HEK293 (cell line): ENCODE results near the gene ATXN7.

Experiments
- CTCF ChIP-seq: fragments of 450-650 bp; formaldehyde crosslinking; IDR thresholded peaks from 2 replicates; pipeline ENCODE4 v1.5.1; 2016; ENCODE audit warnings: missing biosample characterization, missing genetic modification characterization
- ELK4 ChIP-seq: IDR thresholded peaks from 2 replicates; pipeline ENCODE4 v1.6.1; 2011; ENCODE audit warnings: mild to moderate bottlenecking, low read depth, low read length, borderline replicate concordance
- GLI4 ChIP-seq: fragments of 450-650 bp; formaldehyde crosslinking; IDR thresholded peaks from 2 replicates; pipeline ENCODE4 v1.5.1; 2016; ENCODE audit warnings: missing biosample characterization, missing genetic modification characterization
- RBAK ChIP-seq: fragments of 450-650 bp; formaldehyde crosslinking; IDR thresholded peaks from 2 replicates; pipeline ENCODE4 v1.5.1; 2016; ENCODE audit warnings: missing biosample characterization, missing genetic modification characterization
- ZBTB44 ChIP-seq: fragments of 450-650 bp; IDR thresholded peaks from 2 replicates; pipeline ENCODE4 v1.5.1; 2018; ENCODE audit warnings: missing biosample characterization, mild to moderate bottlenecking, missing genetic modification characterization
- ZFP41 ChIP-seq: fragments of 450-650 bp; formaldehyde crosslinking; IDR thresholded peaks from 2 replicates; pipeline ENCODE4 v1.5.1; 2016; ENCODE audit warnings: missing biosample characterization, missing genetic modification characterization, borderline replicate concordance
- ZNF112 ChIP-seq: fragments of 450-650 bp; formaldehyde crosslinking; IDR thresholded peaks from 2 replicates; pipeline ENCODE4 v1.5.0; 2017; ENCODE audit warnings: missing biosample characterization, missing genetic modification characterization
- ZNF114 ChIP-seq: fragments of 450-650 bp; formaldehyde crosslinking; IDR thresholded peaks from 2 replicates; pipeline ENCODE4 v1.5.0; 2017; ENCODE audit warnings: missing biosample characterization, missing genetic modification characterization
- ZNF138 ChIP-seq: fragments of 450-650 bp; formaldehyde crosslinking; IDR thresholded peaks from 2 replicates; pipeline ENCODE4 v1.5.1; 2016; ENCODE audit warnings: missing biosample characterization, missing genetic modification characterization, borderline replicate concordance
- ZNF266 ChIP-seq: fragments of 450-650 bp; formaldehyde crosslinking; IDR thresholded peaks from 2 replicates; pipeline ENCODE4 v1.5.1; 2016; ENCODE audit warnings: missing biosample characterization, missing genetic modification characterization, low read depth
- ZNF610 ChIP-seq: fragments of 450-650 bp; formaldehyde crosslinking; IDR thresholded peaks from 2 replicates; pipeline ENCODE4 v1.5.1; 2016; ENCODE audit warnings: missing biosample characterization, missing genetic modification characterization, borderline replicate concordance
- ZNF670 ChIP-seq: fragments of 450-650 bp; formaldehyde crosslinking; IDR thresholded peaks from 2 replicates; pipeline ENCODE4 v1.5.1; 2016; ENCODE audit warnings: missing biosample characterization, missing genetic modification characterization, low read depth
- ZNF707 ChIP-seq: fragments of 450-650 bp; formaldehyde crosslinking; IDR thresholded peaks from 2 replicates; pipeline ENCODE4 v1.5.1; 2016; ENCODE audit warnings: missing biosample characterization, missing genetic modification characterization
- TF ChIP-seq, protein P1 (sequence below): fragments of 450-650 bp; IDR thresholded peaks from 2 replicates; pipeline ENCODE4 v1.5.1; 2018; ENCODE audit warnings: missing biosample characterization, missing genetic modification characterization

DNA sequence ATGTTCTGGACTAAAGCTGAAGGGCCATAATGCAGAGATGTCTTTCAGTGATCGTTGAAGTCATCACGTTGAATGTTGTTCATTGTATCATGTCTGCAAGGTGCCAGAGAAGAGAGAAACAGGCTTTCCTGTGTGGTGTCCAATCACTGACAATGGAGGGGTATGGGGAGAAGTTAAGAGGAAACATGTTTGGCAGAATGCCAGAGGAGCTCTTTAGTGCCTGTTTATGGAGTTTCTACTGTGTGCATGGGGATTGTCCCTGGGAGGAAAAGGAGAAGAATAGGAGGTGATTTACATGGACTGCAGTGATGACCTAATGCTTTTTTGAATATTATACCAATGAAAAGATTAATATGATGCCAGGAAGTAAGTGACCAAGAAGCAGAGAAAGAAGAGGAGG lies 36.8 kb downstream of the ATXN7 start:
- TF ChIP-seq ZNF707 (tag by site-specific recombination) (no peak), ZNF112 (tag by site-specific recombination) (no peak), ZNF114 (tag by site-specific recombination) (no peak), RBAK (tag by site-specific recombination) (no peak), CTCF (tag by site-specific recombination) (no peak), ZNF138 (no peak), ELK4 (no peak), ZBTB44 (0 out of 2 replicates have a peak, but pooled peaks have one; percentile 10), ZNF670 (tag by site-specific recombination) (no peak), GLI4 (tag by site-specific recombination) (no peak), ZNF610 (tag by site-specific recombination) (no peak), ZNF266 (tag by site-specific recombination) (no peak), ZFP41 (tag by site-specific recombination) (no peak)
- TF ChIP-seq, protein P1, sequence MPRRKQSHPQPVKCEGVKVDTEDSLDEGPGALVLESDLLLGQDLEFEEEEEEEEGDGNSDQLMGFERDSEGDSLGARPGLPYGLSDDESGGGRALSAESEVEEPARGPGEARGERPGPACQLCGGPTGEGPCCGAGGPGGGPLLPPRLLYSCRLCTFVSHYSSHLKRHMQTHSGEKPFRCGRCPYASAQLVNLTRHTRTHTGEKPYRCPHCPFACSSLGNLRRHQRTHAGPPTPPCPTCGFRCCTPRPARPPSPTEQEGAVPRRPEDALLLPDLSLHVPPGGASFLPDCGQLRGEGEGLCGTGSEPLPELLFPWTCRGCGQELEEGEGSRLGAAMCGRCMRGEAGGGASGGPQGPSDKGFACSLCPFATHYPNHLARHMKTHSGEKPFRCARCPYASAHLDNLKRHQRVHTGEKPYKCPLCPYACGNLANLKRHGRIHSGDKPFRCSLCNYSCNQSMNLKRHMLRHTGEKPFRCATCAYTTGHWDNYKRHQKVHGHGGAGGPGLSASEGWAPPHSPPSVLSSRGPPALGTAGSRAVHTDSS (tag by site-specific recombination): no peak
